Measurements from ENCODE around the gene ABCA8.
"Not testable (repeated sequence)": the region's sequence is repeated elsewhere in the genome, so short reads cannot be mapped to it uniquely, and the experiment has no call there.

ABCA8 gene

DNA sequence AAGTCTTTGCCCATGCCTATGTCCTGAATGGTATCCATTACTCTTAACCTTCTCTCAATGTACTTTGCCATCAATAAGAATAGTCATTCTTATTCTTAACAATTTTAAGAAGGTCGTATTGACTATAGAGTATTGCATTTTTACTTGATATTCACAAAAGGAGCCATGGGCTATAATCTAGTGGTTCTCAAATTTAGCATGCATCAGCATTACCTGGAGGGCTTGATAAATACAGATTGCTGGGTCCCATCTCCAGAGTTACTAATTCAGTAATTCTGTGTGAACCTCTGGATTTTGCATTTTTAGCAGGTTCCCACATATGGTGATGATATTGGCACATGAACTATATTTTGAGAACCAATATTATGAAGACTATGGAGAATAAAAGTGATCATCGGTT, 89.6 kb downstream of the ABCA8 start:
- DNase-seq: no peak

DNA sequence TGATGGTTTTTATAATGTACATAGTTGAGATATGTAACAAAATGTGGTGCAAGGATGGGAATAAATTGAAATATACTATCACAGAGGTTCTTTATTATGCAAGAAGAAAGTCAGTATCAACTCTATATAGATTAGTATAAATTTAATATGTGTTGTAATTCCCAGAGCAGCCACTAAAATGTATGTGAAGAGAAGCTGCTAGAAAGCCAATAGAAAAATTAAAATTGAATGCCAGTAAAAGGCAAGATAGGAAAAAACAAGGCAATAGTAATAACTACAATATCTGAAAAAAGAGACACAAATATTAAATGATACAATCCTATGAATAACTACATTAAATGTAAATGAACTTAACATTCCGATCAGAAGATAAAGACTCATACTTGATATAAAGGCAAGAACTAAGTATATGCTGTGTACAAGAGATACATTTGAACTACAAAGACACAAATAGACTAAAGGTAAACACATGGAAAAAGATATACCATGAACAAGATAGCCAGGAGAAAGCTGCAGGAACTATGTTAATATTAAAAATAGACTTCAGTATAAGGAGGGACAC, 92.0 kb downstream of the ABCA8 start:
- DNase-seq: no peak

DNA sequence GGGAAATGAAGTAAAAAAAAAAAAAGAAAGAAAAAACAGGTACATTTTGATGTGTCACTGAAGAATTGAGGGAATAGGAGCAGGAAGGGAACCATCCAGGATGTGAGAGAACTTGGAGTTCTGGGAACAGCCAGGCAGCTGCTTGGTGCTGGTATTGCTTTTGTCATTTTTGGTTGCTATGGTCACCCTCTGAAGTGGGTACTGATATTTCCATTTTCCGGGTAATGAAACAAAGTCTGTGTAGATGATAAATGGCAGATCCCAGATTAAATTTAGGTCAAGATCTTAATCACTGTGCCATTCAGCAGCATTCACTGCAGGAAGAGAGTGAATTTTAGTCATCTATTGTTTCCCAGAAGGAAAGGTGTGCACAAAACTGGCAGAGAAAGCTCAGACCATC, 93.6 kb downstream of the ABCA8 start:
- no peak for DNase-seq

DNA sequence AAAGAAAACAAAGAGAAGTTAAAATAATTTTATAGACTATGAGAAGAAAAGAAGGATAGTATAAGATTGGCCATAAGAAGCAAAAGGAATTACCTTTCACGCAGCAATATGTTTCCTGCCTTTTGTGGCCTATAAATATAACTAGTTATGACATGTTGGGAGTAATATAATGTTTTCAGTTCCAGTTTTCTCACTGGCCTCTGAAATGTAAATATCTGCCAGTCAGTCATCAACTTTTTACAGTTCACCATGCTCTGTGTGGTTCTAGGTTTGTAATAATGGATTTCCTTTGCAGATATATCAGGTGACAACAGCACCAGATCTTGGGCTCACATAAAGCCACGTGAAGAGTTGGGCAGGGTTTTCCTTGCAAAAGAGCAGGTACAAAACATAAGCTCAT, 94.3 kb downstream of the ABCA8 start:
- DNase-seq: no peak

DNA sequence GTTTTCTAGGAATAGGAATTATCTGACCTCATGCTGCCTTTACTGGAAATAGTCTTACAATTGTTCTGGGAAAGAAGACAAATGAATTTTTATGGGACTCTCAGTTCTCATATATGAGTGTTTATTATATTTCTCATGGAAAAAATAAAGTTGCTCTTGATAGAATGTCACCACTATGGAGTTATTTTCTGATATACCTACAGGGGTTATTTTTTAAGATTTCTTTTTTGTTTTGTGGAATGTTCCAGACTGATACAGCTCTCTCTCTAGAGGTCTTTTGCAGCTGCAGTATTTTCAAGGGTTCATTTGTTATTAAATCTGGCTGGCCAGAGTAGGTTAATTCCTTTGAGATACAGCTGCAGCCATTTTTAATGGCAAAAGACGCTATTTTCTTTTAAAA, 100.7 kb downstream of the ABCA8 start:
- no peak for DNase-seq

DNA sequence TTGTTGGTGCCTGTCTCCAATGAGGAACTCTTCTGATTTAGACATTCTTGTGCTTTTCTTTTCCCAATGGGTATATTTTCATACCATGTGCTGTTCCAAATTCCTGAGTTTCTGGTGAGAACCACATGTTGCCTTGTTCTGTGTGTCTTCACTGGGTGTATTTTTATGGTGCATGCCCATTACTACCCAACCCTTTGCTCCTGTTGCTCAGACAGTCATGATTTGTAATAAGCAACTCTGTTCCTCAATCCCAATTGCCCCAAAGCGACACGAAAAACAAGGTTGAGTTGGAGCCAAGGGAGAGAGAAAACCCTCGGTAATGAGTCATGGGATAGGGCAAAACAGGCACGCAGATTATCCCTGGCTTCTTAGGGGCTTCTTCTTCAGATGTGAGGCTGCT, 101.8 kb downstream of the ABCA8 start:
- no peak for DNase-seq

DNA sequence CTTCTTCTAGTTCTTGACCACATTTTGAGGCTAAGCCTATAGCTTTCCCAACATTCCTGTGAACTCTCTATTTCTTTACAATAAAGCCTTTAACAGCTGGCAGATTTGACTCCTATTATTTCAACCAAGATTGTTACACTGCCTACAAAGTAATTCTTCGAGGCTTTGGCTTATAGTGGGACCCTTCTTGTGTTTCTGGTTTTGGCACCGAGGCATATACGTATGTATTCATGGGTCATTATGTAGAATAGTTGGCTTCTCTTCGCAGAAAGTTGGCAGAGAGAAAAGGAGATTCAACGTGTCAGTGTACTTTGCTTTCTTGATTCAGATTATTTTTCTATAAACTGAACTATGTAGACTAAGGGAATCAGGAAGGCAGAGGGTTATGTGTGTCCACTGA, 102.2 kb downstream of the ABCA8 start:
- DNase-seq: no peak

DNA sequence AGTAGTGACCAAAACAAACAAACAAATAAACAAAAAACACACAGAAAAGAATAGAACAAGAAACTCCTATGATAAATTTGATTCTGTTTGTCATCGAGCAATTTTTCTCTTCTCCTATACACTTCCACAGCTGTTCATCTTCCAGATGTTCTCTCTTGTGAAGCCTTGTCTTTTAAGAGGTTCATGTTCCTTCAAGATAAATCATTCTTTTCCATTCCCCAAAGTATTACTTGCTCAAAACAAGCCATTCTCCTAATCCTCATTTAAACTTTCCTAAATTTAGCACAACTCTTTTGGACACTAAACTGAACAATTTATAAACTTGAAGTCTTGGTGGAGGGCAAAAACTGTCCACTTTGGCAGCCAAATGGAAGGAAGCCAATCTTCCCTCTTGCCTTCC, 103.3 kb downstream of the ABCA8 start:
- no peak for DNase-seq

DNA sequence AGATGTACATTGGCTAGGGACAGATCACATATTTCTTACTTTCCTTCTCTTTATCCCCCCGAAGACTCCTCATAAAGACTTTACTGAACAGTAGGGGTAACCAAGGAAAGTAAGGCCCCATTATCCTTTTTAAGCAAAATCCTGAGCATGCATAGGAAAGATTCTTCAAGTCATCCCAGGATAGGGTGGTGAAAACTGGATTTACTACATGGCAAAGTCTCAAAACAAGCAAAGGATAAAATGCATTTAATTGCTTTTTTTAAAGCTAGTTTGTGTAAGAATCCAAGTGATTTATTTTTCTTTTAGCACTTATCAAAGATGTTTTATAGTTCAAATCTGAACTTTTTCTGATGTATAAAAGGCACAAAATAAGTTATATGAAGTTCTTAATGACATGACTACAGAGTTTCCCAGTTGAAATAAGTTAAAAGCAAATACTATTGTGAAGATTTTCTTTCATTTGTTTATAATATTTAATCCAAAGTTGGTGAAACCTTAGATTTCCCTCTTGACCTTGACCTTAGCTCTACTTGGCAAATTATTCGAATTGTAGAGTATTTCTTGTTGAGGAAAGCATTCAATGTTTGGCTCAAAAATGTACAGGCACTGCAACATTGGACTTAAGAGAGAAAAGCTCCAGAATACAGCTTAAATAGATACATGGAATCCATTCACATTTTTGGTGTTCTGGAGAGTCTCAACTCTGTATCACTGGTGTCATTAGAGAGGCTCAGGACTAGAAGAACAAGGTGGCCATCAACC, 104.3 kb downstream of the ABCA8 start:
- no peak for DNase-seq

DNA sequence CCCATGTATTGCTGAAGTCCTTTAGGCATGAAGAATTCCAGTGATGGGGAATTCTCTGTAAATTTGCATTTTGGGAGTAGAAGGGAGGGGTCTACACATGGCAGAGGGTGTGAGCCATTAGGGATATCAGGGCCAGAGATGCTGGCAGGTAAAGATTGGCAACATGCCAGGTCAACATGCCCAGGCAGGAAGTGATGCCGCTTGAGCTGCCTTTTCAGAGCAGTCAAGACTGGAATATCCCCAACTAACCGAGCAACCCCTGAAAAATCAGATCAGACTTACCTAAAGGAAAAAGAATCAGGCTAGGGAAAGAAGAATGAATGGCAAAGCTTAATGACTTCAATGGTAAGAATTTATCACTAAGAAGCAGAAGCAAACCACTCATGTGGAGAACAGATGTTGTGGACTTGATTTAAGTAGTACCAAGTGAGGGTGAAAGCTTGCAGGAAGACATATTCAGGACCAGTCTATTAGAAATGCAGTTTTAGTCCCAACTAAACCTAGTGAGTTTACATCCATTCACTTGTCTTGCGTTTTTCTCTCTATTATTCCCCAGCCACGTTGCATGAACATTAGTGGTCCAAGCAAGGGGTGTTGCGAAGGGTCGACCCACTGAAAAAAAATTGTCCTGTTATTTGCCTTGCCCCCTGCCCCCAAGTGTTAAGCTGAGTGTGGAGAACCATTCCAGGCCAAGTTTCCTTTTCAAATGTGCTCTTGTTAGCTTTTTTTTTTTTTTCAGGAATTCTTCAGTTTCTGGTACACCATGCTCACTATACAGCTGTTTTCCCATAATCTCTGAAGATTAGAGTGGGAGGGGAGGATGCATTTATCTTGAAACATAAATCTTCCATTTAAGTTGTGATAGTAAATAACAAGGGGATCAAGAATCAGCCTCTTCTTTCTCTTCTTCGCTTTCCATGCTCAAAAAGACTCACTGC, 105.2 kb downstream of the ABCA8 start:
- no peak for DNase-seq

DNA sequence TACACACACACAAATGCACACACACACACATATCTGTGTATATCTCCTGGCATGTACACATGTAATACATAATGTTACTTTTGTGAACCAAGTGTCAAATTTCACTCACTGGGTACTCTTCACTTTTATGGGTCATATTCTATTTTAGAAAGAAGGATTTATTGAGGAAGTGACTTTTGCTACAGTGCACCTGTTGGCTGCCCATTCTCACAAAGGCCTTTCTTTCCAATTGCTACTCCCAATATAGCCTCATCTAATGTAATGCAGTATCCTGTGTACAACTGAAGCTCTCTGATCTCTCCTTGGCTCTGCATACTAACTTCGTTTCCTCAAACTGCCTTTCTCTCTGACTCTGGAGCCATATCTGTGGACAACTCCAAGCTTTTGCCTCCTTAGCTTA, 107.5 kb downstream of the ABCA8 start:
- DNase-seq: no peak

DNA sequence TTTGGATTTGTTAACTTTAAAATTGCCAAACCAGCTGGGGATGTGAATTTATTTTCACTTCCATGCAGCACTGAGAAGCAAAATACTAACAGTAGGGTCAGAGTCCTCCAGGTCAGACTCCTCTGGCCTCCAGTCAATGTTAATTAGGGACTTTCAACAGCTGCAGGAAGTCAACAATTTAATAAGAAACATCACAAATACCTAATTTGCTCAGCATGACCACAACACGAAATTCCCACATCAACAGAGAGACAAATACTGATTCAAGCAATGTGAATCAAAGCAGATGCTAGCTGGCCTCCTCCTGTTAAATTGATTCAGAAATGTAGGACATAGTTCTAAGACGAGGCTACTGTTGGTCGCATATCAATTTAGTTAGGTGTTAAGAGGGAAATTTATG, 111.7 kb downstream of the ABCA8 start:
- DNase-seq: no peak

DNA sequence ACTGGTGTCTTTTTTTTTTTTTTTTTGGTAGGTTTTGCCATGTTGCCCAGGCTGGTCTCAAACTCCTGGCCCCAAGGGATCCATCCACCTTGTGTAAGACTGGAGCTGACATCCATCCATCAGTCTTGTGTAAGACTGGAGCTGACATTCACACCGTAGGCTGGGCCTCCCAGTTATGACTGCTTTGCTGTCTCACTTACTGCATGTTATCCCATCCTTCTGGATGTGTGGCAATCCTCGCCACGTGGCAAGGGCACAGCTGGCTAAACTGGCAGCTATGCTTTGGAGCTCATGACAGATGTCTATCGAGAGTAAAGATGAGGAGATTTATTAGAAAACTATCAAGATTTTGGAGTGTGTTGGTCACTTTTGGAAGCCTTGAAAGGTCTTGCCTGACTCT, 115.1 kb downstream of the ABCA8 start:
- no peak for DNase-seq

DNA sequence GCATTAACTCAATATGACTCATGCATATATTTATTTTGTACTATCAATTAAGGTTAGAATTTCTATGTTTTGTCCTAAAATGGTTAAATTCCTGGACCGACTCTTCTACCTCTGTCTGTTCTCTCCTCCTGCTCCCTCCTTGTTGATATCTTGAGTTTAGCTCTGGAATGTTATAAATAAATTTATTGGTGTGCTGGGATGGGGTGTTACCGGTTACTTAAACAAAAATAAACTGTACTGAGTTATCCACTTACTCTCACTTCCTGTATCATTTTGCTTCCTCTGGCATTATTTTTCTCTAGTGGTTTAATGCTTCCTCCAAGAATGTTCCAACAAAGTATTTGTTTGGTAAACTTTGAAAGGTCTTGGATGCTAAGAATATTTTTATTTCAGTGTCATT, 120.1 kb downstream of the ABCA8 start:
- DNase-seq: no peak

DNA sequence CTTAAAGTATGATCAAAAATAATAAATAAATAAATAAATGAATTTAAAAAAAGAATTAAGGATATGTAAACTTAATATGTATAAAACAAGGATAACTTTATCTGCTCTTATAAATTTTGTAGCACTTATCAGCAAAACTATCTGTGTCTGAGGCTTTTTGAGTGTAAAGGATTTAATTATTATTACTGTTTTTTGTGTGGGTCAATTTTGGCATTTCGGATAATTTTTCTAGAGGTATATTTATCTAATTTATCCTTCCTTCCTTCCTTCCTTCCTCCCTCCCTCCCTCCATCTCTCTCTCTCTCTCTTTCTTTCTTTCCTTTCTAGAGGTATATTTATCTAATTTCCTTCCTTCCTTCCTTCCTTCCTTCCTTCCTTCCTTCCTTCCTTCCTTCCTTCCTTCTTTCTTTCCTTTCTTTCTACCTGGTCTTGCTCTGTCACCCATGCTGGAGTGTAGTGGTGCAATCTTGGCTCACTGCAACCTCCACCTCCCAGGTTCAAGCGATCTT, 120.8 kb downstream of the ABCA8 start:
- no peak for DNase-seq

DNA sequence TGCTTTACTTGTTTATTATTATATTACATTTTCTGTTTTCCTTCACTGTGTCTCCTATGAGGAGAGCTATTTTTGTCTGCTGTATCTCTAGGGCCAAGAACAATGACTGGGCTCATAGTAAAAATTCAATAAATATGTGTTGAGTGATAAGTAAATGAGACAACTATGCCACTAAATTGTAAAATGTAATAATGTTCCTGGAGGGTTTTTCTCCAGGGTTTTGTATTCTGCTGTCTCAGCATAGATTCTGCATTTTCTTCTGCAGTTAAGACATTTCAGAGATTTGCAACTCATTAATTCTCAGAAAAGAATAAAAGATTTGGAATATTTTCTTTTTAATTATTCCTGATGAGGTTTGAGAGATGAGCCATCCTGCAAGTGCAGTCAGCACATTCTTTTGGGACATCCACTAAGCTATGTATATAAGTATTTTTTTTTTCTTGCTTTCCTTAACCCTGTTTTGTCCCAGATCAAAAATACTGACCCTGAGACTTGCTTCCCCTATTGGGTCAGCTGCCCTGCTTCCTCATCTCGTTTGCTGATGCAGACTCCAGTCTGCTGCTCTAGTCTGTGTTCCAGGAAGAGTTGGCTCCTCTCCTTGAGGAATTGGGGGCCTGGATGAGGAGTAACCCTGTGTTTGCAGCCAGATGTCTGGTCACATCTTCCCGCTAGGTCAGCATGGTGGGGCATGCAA, 122.9 kb downstream of the ABCA8 start:
- no peak for DNase-seq

DNA sequence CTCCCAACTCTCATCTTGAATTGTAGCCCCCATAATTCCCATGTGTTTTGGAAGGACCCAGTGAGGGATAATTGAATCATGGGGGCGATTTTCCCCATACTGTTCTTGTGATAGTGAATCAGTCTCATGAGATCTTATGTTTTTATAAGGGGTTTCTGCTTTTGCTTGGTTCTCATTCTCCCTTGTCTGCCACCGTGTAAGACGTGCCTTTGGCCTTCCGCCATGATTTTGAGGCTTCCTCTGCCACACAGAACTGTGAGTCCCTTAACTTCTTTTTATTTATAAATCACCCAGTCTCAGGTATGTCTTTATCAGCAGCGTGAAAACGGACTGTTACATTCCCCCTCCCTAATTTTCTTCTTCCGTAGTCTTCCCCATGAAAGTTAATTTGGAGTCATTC, 124.0 kb downstream of the ABCA8 start:
- DNase-seq: no peak

DNA sequence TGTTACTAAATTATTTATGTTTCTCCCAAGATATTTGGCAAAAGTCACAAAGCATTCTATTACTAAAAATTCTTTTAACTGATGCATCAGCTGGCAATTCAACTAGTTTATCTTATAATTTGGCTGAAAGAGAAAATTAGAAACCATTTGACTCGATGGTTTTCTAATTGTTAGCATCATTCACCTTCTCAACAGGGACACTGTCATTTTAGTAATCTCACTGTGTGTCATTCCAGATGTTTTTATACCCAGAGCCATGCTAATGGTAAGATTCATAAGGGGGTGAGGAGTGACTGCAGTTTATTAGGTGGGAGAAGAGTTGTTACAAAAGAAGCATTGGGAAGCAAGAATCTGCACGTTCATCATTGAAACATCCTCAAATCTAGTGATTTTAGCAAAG, 124.9 kb downstream of the ABCA8 start:
- no peak for DNase-seq

DNA sequence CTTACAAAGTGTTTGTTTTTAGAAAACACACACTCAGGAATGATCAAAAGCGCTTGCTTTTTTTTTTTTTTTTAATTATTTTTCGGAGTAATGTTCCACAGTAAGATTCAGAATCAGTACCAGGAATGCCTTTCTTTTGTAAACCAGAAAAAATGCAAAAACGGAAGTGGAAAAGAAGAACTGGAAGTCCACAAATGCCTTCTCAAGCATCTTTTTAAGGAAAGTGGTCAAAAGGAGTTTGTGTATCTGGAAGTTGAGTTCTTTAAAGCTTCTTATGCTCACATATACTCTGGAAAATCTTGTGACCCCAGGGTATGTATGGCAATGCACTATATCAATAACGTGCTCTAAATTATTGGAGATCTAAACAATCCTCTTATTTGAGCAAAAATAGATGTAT, 126.0 kb downstream of the ABCA8 start:
- no peak for DNase-seq

DNA sequence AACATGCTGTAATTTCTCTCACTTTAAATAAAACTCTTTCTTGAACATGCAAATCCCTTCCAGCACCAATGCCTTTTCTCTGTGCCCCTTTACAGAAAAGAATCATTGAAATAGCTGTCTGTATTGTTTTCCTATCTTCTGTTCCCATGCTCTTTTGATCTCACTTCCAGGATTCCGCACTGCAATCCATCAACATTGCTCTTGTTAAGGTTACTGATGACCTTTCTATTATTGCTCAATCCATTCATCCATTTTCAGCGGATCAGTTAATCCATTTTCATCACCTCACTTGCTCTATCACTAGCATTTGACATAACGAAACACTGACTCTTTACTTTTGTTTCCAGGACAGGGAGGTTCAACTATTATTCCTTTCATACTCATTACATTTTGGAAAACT, 130.5 kb downstream of the ABCA8 start:
- no peak for DNase-seq

DNA sequence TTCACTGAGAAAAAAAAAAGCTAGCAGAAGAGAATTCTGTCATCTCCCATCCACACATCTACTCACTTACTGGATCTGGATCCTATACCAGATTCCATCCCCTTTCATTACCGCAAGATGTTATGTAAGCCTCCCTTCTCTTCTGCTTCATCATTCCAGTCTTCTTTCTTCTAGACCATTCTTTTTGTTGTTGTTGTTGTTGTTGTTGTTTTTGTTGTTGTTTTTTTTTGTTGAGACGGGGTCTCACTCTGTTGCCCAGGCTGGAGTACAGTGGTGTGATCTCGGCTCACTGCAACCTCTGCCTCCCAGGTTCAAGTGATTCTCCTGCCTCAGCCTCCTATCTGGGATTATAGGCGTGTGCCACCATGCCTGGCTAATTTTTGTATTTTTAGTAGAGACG, 131.0 kb downstream of the ABCA8 start:
- not testable (repeated sequence) for DNase-seq

DNA sequence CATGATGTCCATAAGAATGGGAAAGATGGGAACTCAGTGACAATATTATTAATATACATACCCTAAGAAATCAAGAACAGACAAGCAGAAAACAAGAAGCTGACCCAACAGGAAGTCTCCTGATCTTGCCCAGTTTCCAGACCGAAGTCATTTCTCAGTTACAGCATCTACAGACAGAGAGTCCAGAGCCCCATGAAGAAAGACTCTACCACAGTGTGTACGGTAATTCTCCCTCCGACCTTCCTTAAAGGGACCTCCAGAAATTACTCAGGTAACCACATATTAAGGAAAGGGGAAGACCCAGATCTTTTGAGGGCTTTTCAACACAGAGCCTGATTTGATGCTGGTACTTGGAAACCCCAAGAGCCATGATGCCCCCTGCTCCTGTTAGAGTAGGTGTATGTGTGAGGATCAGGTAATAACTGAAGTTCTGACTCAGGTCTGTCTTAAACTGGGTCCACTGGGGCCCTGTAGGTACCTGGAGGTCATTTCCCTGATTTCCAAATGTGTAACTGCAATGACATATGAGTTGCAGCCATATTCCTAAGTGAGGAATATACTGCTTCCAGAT, 132.4 kb downstream of the ABCA8 start:
- no peak for DNase-seq
